ENCODE results near the gene ZDHHC20.

The ZDHHC20 gene

GRCh38 chr13:21458813-21459701, at the start of gene ZDHHC20:
Gene ZDHHC20, minus strand, starts transcription at chr13:21459303. Its CDS starts 132 bp downstream, at chr13:21459171.
- DNase-seq: peak; percentile 79 to 83

GRCh38 chr13:21504379-21504778, 45.3 kb upstream of the ZDHHC20 start:
- DNase-seq: no peak

GRCh38 chr13:21501686-21502085, 42.6 kb upstream of the ZDHHC20 start:
- no peak for DNase-seq

GRCh38 chr13:21486322-21486721, 27.2 kb upstream of the ZDHHC20 start:
- DNase-seq: no peak

GRCh38 chr13:21483748-21484147, 24.6 kb upstream of the ZDHHC20 start:
- no peak for DNase-seq

- DNase-seq: no peak
Measured at GRCh38 chr13:21481359-21481758, 22.3 kb upstream of the ZDHHC20 start.

GRCh38 chr13:21478881-21479808, 20.0 kb upstream of the ZDHHC20 start:
- peak; percentile 67 to 76 for DNase-seq

GRCh38 chr13:21476893-21477472, 17.9 kb upstream of the ZDHHC20 start:
- DNase-seq: peak; percentile 93 to 94

GRCh38 chr13:21475115-21475514, 16.0 kb upstream of the ZDHHC20 start:
- no peak for DNase-seq

GRCh38 chr13:21470785-21471184, 11.7 kb upstream of the ZDHHC20 start:
- DNase-seq: no peak

- no peak for DNase-seq
Measured at GRCh38 chr13:21466527-21466926, 7.4 kb upstream of the ZDHHC20 start.

- DNase-seq: no peak
Measured at GRCh38 chr13:21465710-21466160, 6.6 kb upstream of the ZDHHC20 start.

GRCh38 chr13:21463424-21463823, 4.3 kb upstream of the ZDHHC20 start:
- no peak for DNase-seq

GRCh38 chr13:21461131-21461530, 2.0 kb upstream of the ZDHHC20 start:
- DNase-seq: no peak

- peak in 1 of 2 experiments; percentile 22 for DNase-seq
Measured at GRCh38 chr13:21458451-21458812, 671 bp downstream of the ZDHHC20 start.

- no peak for DNase-seq
Measured at GRCh38 chr13:21453387-21454081, 5.6 kb downstream of the ZDHHC20 start.

GRCh38 chr13:21450936-21451335, 8.2 kb downstream of the ZDHHC20 start:
- peak; percentile 50 to 58 for DNase-seq

GRCh38 chr13:21446656-21447055, 12.4 kb downstream of the ZDHHC20 start:
- DNase-seq: no peak

GRCh38 chr13:21445759-21446158, 13.3 kb downstream of the ZDHHC20 start:
- DNase-seq: no peak

GRCh38 chr13:21443171-21443570, 15.9 kb downstream of the ZDHHC20 start:
- DNase-seq: peak in 1 of 2 experiments; percentile 44

GRCh38 chr13:21436582-21436981, 22.5 kb downstream of the ZDHHC20 start:
- DNase-seq: no peak

- DNase-seq: peak in 1 of 2 experiments; percentile 25
Measured at GRCh38 chr13:21435687-21436151, 23.4 kb downstream of the ZDHHC20 start.
